ENCODE data around the gene FOXA1. TPM values are rescaled to one million over a fixed set of nuclear protein-coding genes. Genes with fewer than 3 reads are reported as not detected.
"Not testable (repeated sequence)": the region's sequence is repeated elsewhere in the genome, so short reads cannot be mapped to it uniquely, and the experiment has no call there.

Gene FOXA1
- total RNA-seq, 1 donor from 2014 or later, result 17.3 TPM

GRCh38 chr14:37558740-37559139 is 36.3 kb downstream of the FOXA1 start:
- no peak for DNase-seq (ENCODE audit: low spot score)

- DNase-seq (ENCODE audit: low spot score), result not testable (repeated sequence)
Observed at GRCh38 chr14:37555596-37555995, 39.5 kb downstream of the FOXA1 start.

GRCh38 chr14:37553935-37554550 is 41.0 kb downstream of the FOXA1 start:
- no peak for DNase-seq (ENCODE audit: low spot score)

- DNase-seq (ENCODE audit: low spot score), result no peak
Observed at GRCh38 chr14:37551119-37551518, 43.9 kb downstream of the FOXA1 start.

GRCh38 chr14:37550511-37550910 is 44.5 kb downstream of the FOXA1 start:
- DNase-seq (ENCODE audit: low spot score), result no peak

GRCh38 chr14:37546621-37547447 is 48.2 kb downstream of the FOXA1 start:
- no peak for DNase-seq (ENCODE audit: low spot score)

- no peak for DNase-seq (ENCODE audit: low spot score)
Observed at GRCh38 chr14:37545174-37545573, 49.9 kb downstream of the FOXA1 start.

GRCh38 chr14:37544407-37544806 is 50.6 kb downstream of the FOXA1 start:
- peak; percentile 38 for DNase-seq (ENCODE audit: low spot score)

- no peak for DNase-seq (ENCODE audit: low spot score)
Observed at GRCh38 chr14:37539992-37540391, 55.1 kb downstream of the FOXA1 start.

Other genes starting within 250 kb of the FOXA1 start
- gene TTC6, start 380 bp upstream of the FOXA1 start, total RNA-seq, result 2.5 TPM

Measured in mucosa of gallbladder (tissue), 1 donor.